ENCODE measurements around the gene NDUFS2.
"Not testable (repeated sequence)": the region's sequence is repeated elsewhere in the genome, so short reads cannot be mapped to it uniquely, and the experiment has no call there.

The NDUFS2 gene

GRCh38 chr1:161241682-161242081, 39.5 kb downstream of the NDUFS2 start:
- no peak overlapping the region for H3K27ac ChIP-seq
- TF ChIP-seq CTCF (IDR thresholded peaks at IDR 0.05) (no peak), ZFX (IDR thresholded peaks at IDR 0.05; ENCODE audit: borderline replicate concordance) (no peak)

GRCh38 chr1:161242313-161242712, 40.1 kb downstream of the NDUFS2 start:
- no peak overlapping the region for H3K27ac ChIP-seq
- no peak for TF ChIP-seq CTCF (IDR thresholded peaks at IDR 0.05)
- no peak for TF ChIP-seq ZFX (IDR thresholded peaks at IDR 0.05; ENCODE audit: borderline replicate concordance)

GRCh38 chr1:161244888-161245287, 42.7 kb downstream of the NDUFS2 start:
- no peak for TF ChIP-seq ZFX (IDR thresholded peaks at IDR 0.05; ENCODE audit: borderline replicate concordance)
- TF ChIP-seq CTCF (IDR thresholded peaks at IDR 0.05) = no peak
- H3K27ac ChIP-seq = no peak overlapping the region

- H3K27ac ChIP-seq = not testable (repeated sequence)
Measured at GRCh38 chr1:161250100-161250499, 47.9 kb downstream of the NDUFS2 start.

- TF ChIP-seq CTCF (IDR thresholded peaks at IDR 0.05) (no peak), ZFX (IDR thresholded peaks at IDR 0.05; ENCODE audit: borderline replicate concordance) (no peak)
- H3K27ac ChIP-seq = no peak overlapping the region
Measured at GRCh38 chr1:161250829-161251228, 48.7 kb downstream of the NDUFS2 start.

GRCh38 chr1:161251579-161251978, 49.4 kb downstream of the NDUFS2 start:
- TF ChIP-seq ZFX (IDR thresholded peaks at IDR 0.05; ENCODE audit: borderline replicate concordance) = no peak
- TF ChIP-seq CTCF (IDR thresholded peaks at IDR 0.05) = no peak

GRCh38 chr1:161255302-161255701, 53.1 kb downstream of the NDUFS2 start:
- not testable (repeated sequence) for H3K27ac ChIP-seq

More at GRCh38 chr1:161251579-161251978, 49.4 kb downstream of the NDUFS2 start:
- no peak overlapping the region for H3K27ac ChIP-seq

GRCh38 chr1:161255955-161256520, 53.9 kb downstream of the NDUFS2 start:
- H3K27ac ChIP-seq = not testable (repeated sequence)

GRCh38 chr1:161257109-161257508, 54.9 kb downstream of the NDUFS2 start:
- not testable (repeated sequence) for H3K27ac ChIP-seq
